ENCODE results near the gene BLVRA. TPM values are rescaled to one million over a fixed set of nuclear protein-coding genes. Genes with fewer than 3 reads are reported as not detected.

The BLVRA gene
- total RNA-seq, 1 experiment from 2014 or later, result 27.8 TPM

DNA sequence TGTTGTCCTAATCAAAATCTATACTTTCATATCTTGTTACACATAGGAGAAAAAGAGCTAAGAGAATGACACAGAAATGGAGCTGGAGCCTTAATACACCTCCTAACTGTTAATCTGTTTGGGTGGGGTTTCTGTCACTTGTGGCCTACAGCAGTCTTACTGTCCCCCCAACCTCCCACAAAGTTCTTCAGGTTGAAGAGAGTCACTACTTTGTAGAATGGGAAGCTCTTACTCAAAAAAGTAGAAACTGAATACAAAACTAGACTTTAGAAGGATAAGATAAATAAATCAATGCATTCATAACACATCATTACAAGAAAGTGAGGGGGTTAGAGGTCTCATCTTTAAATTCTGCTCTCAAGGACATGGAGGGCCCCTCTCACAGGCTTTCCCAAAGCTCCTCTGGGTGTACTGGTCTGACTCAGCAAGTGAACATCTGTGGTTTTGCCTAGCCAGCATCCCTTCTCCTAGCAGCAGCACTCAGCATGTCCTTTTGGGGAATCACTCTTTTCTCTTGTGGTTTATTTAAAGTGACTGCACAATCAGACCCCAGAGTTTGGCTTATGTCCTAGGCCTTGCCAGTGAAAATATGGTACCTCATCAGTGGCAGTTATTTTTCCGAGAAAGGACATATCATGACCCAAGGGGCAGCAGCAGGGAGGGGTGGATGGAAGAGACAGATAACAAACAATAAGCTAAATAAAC, 2.0 kb upstream of the BLVRA start:
- DNase-seq (ENCODE audit: low read depth in 1 of 2, low spot score in 2 of 2), result peak in 1 of 2 experiments; percentile 46
- Histone ChIP-seq H3K36me3 (no peaks in the 10 kb centered on the region; the same call in 1 of the 2 replicates), H3K27me3 (replicated peaks) (no peaks in the 10 kb centered on the region), H3K9me3 (replicated peaks) (no peaks in the 10 kb centered on the region), H3K27ac (no peak overlapping the region), H3K4me3 (no peak overlapping the region), H3K4me1 (replicated peaks) (peaks cover 16% of the 10 kb centered on the region)

- H3K27ac ChIP-seq, result no peak overlapping the region
Measured at GRCh38 chr7:43757073-43757720, 1.3 kb upstream of the BLVRA start.

DNA sequence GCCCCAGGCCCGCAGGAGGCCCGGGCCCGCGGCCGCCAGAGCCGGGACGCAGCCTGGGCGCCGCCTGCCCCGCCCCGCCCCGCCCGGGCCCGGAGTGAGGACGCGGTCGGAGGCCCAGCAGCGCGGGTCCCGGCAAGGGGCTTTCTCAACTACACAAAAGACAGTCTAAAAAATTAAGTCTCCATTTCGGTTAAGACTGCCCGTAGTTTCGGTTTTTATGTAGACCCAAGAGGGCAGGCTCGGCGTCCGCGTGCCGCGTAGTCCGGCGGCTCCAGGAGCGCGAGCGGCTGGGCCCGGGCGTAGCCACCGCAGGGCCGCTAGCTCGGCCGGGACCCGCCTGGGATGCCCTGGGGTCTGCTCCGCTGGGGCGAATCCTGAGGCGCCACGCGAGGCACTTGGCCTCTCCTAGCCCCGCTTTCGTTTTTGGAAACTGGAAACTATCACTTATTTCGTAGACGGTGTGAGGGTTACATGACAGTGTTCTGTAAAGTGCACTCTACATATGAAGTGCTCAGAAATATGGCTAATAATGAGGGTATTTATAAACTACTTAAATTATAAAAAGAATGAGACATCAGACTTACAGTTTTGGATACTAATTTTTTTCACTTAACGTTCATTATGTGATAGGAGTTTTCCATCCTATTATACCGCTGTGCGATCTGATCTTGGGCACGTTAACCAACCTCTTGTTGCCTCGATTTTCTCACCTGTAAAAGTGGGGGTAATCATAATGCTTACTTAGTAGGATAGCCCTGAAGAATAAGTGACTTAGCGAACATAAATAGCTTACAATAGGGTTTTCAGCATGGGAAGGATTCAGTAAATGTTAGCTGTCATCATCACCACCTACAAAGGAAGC, 573 bp downstream of the BLVRA start:
- Histone ChIP-seq H3K27me3 (replicated peaks) (no peaks in the 10 kb centered on the region), H3K27ac (peak overlapping the region; percentile 39; the same call in 1 of the 2 replicates), H3K9me3 (replicated peaks) (no peaks in the 10 kb centered on the region), H3K36me3 (no peaks in the 10 kb centered on the region; the same call in 1 of the 2 replicates), H3K4me3 (peak overlapping the region; percentile 62), H3K4me1 (replicated peaks) (peaks cover 16% of the 10 kb centered on the region)
- DNase-seq (ENCODE audit: low read depth in 1 of 2, low spot score in 2 of 2), result peak; percentile 48 to 52

More at GRCh38 chr7:43757073-43757720, 1.3 kb upstream of the BLVRA start:
- no peak overlapping the region for H3K4me3 ChIP-seq
- no peaks in the 10 kb centered on the region for H3K9me3 ChIP-seq (replicated peaks)
- H3K27me3 ChIP-seq (replicated peaks), result no peaks in the 10 kb centered on the region
- no peaks in the 10 kb centered on the region; the same call in 1 of the 2 replicates for H3K36me3 ChIP-seq
- DNase-seq (ENCODE audit: low read depth in 1 of 2, low spot score in 2 of 2), result no peak
- H3K4me1 ChIP-seq (replicated peaks), result peaks cover 16% of the 10 kb centered on the region

DNA sequence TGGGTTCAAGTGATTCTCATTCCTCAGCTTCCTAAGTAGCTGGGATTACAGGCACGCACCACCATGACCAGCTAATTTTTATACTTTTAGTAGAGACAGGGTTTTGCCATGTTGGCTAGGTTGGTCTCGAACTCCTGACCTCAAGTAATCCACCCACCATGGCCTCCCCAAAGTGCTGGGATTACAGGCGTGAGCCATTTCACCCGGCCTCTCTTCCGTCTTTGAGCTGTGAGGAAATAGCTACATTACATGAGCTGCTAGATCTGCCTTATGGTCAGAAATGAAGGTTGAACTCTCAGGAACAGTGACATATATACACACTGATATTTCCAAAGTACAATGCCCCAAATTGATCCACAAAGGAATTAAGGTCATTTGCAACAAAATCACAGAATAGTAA, 2.4 kb downstream of the BLVRA start:
- Histone ChIP-seq H3K27me3 (replicated peaks) (no peaks in the 10 kb centered on the region), H3K4me1 (replicated peaks) (peaks cover 24% of the 10 kb centered on the region), H3K4me3 (no peak overlapping the region), H3K27ac (no peak overlapping the region), H3K36me3 (no peaks in the 10 kb centered on the region; the same call in 1 of the 2 replicates), H3K9me3 (replicated peaks) (no peaks in the 10 kb centered on the region)
- no peak for DNase-seq (ENCODE audit: low read depth in 1 of 2, low spot score in 2 of 2)

GRCh38 chr7:43761382-43761781, 2.9 kb downstream of the BLVRA start:
- DNase-seq (ENCODE audit: low read depth in 1 of 2, low spot score in 2 of 2), result no peak
- Histone ChIP-seq H3K36me3 (no peaks in the 10 kb centered on the region; the same call in 1 of the 2 replicates), H3K27ac (no peak overlapping the region), H3K27me3 (replicated peaks) (no peaks in the 10 kb centered on the region), H3K4me3 (no peak overlapping the region), H3K4me1 (replicated peaks) (peaks cover 23% of the 10 kb centered on the region), H3K9me3 (replicated peaks) (no peaks in the 10 kb centered on the region)

GRCh38 chr7:43761938-43762692, 3.6 kb downstream of the BLVRA start:
- Histone ChIP-seq H3K9me3 (replicated peaks) (no peaks in the 10 kb centered on the region), H3K4me1 (replicated peaks) (peaks cover 16% of the 10 kb centered on the region), H3K27me3 (replicated peaks) (no peaks in the 10 kb centered on the region), H3K27ac (no peak overlapping the region), H3K4me3 (no peak overlapping the region), H3K36me3 (no peaks in the 10 kb centered on the region; the same call in 1 of the 2 replicates)
- DNase-seq (ENCODE audit: low read depth in 1 of 2, low spot score in 2 of 2), result no peak

DNA sequence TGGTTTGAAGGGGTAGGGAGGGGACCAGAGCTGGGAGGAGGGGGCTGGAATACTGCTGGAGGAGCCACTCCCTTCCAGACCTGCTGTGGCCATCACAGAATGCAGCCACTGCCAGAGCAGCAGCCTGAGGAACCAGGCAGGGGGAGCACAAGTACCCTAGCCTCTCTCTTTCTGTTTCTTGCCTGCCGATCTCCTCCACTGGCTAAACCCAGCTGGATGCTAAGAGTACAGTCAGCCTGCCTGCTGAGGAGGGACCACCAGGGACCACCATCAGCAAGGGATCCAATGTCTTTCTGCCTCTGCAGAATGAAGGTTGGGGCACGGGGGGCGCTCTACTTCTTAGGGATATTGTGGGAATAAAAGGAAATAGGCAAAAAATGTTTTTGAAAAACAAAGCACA, 4.7 kb downstream of the BLVRA start:
- H3K36me3 ChIP-seq, result no peaks in the 10 kb centered on the region; the same call in 1 of the 2 replicates
- no peaks in the 10 kb centered on the region for H3K27me3 ChIP-seq (replicated peaks)
- no peak overlapping the region for H3K27ac ChIP-seq
- H3K9me3 ChIP-seq (replicated peaks), result no peaks in the 10 kb centered on the region
- no peak overlapping the region for H3K4me3 ChIP-seq
- no peak for DNase-seq (ENCODE audit: low read depth in 1 of 2, low spot score in 2 of 2)
- H3K4me1 ChIP-seq (replicated peaks), result peaks cover 14% of the 10 kb centered on the region

DNA sequence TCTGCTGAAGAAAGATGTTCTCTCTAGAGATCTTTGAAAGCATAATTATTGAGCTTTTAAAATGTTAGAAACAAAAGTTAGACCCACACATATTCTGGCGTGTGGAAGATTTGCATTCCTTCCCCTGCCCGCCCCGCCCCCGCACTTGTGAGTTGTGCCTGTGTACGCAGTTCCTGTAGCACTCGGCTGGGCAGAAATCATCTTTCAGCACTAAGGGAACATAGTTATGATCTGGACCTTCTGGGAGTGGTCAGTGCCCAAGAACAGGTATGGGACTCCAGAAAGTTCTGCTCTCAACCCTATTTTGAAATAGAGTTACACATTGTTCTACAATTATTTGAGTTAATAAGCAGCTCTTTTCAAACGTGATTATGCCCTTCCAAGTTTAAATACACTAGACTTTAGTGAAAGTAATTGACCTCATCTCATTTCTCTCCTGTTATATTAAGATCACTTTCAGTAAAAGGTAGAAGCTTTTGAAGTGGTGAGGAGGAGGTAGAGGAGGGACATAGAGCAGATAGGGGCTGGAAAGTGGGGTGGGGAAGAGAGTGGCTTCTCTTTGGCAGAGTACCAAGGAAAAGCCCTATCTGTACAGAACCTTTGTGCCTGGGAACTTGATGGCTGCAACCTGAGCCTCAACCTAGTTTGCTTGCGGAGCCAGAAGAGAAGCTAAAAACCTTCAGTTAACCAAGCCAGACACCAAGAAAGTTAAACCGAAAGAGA, 5.7 kb downstream of the BLVRA start:
- H3K27ac ChIP-seq, result no peak overlapping the region
- DNase-seq (ENCODE audit: low read depth in 1 of 2, low spot score in 2 of 2), result peak in 1 of 2 experiments; percentile 14
- H3K4me3 ChIP-seq, result no peak overlapping the region
- peaks cover 11% of the 10 kb centered on the region for H3K4me1 ChIP-seq (replicated peaks)
- H3K9me3 ChIP-seq (replicated peaks), result no peaks in the 10 kb centered on the region
- no peaks in the 10 kb centered on the region for H3K36me3 ChIP-seq
- no peaks in the 10 kb centered on the region for H3K27me3 ChIP-seq (replicated peaks)

DNA sequence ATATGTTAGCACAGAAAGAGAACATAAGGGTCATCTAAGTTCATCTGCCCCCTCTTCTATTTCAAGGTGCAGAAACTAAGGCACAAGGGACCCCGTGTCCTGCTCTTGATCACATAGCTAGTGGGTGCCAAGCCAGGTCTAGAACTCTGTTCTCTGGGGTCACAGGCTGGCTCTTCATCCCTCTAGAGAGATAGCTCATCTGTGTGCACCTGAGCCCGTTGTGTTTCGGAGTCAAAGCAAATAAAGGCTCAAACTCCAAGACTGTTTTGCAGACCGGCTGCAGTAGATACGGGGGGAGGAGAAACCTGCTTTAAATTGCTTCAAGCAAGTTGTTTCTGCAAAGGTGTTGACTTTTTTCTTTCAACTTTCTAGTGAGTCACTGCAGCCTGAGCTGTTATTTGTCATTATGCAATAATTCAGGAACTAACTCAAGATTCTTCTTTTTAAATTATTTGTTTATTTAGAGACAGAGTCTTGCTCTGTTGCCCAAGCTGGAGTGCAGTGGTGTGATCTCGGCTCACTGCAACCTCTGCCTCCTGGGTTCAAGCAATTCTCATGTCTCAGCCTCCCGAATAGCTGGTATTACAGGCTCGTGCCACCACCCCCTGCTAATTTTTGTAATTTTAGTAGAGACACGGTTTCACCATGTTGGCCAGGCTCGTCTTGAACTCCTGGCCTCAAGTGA, 6.5 kb downstream of the BLVRA start:
- Histone ChIP-seq H3K4me1 (replicated peaks) (peaks cover 8% of the 10 kb centered on the region), H3K36me3 (no peaks in the 10 kb centered on the region), H3K27ac (no peak overlapping the region), H3K27me3 (replicated peaks) (no peaks in the 10 kb centered on the region), H3K9me3 (replicated peaks) (no peaks in the 10 kb centered on the region), H3K4me3 (no peak overlapping the region)
- DNase-seq (ENCODE audit: low read depth in 1 of 2, low spot score in 2 of 2), result peak in 1 of 2 experiments; percentile 13

GRCh38 chr7:43766564-43766963, 8.1 kb downstream of the BLVRA start:
- H3K4me1 ChIP-seq (replicated peaks), result peaks cover 8% of the 10 kb centered on the region
- H3K27ac ChIP-seq, result no peak overlapping the region

DNA sequence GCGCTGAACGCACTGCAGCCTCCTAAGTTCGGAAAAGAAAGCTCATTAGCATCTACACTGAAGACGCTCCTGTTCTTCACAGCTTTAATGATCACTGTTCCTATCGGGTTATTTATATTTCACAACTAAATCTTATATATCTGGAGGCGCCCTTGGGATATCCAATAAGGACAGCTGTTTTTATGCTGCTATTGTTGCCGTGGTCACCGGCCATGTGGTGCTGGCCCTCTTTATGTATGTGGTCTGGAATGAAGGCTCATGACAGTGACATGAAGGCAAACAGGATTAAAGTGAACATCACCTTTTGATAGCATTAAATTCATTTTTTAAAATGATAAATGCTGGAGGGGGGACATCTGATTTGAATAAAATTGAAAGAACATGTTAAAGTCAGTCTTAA, 8.8 kb downstream of the BLVRA start:
- no peak overlapping the region for H3K27ac ChIP-seq
- no peaks in the 10 kb centered on the region for H3K36me3 ChIP-seq
- no peak overlapping the region for H3K4me3 ChIP-seq
- H3K9me3 ChIP-seq (replicated peaks), result no peaks in the 10 kb centered on the region
- DNase-seq (ENCODE audit: low read depth in 1 of 2, low spot score in 2 of 2), result no peak
- H3K4me1 ChIP-seq (replicated peaks), result peaks cover 8% of the 10 kb centered on the region
- no peaks in the 10 kb centered on the region for H3K27me3 ChIP-seq (replicated peaks)

More at GRCh38 chr7:43766564-43766963, 8.1 kb downstream of the BLVRA start:
- Histone ChIP-seq H3K27me3 (replicated peaks) (no peaks in the 10 kb centered on the region), H3K9me3 (replicated peaks) (no peaks in the 10 kb centered on the region), H3K36me3 (no peaks in the 10 kb centered on the region), H3K4me3 (no peak overlapping the region)
- DNase-seq (ENCODE audit: low read depth in 1 of 2, low spot score in 2 of 2), result peak in 1 of 2 experiments; percentile 16

DNA sequence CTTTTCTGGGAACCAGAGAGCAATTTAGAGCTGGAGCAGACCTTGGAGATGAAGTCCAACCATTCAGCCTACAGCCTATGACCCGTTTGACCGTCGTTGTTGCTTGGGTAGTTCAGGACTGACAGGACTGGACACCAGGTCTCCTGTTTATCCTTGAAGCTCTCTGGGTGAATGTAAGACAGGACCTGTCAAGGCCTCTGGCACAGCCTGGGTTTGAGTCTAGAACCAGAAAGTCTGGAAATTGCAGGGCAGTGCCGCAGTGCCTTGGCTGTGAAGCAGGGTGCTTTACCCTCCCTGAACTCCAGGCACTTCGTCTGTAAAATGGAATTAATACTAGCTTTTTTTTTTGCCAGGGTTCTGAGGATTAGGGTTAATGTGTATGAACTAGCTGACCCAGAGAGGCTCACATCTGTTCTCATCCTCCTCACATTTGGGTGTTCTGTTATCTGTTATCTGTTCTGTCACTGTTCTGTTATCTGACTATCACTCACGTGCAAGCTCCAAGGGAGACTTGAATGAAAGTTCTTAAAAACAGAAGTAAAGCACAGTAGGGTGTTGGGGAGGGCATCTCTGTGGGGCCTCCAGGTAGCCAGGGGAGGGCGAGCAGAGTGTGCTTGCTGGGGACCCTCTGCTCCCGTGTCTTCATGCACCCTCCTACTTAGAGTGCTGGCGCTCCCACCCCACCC, 9.9 kb downstream of the BLVRA start:
- Histone ChIP-seq H3K27ac (no peak overlapping the region), H3K9me3 (replicated peaks) (no peaks in the 10 kb centered on the region), H3K4me1 (replicated peaks) (peaks cover 8% of the 10 kb centered on the region), H3K4me3 (no peak overlapping the region), H3K36me3 (no peaks in the 10 kb centered on the region), H3K27me3 (replicated peaks) (no peaks in the 10 kb centered on the region)
- DNase-seq (ENCODE audit: low read depth in 1 of 2, low spot score in 2 of 2), result peak in 1 of 2 experiments; percentile 12
